ENCODE measurements around the gene CDKN2C.
"Not testable (repeated sequence)": the region's sequence is repeated elsewhere in the genome, so short reads cannot be mapped to it uniquely, and the experiment has no call there.

The CDKN2C gene

GRCh38 chr1:50950396-50950795, 19.6 kb upstream of the CDKN2C start:
- no peak for DNase-seq
- no peak overlapping the region for H3K27ac Mint-ChIP-seq
- H3K4me3 Mint-ChIP-seq = no peak overlapping the region
- H3K4me1 Mint-ChIP-seq = peaks cover 38% of the 10 kb centered on the region
- no peak for ATAC-seq
- no peaks in the 10 kb centered on the region for H3K27me3 Mint-ChIP-seq
- H3K9me3 Mint-ChIP-seq = no peaks in the 10 kb centered on the region

GRCh38 chr1:50952566-50952965, 17.5 kb upstream of the CDKN2C start:
- H3K27ac Mint-ChIP-seq, H3K4me3 Mint-ChIP-seq, H3K9me3 Mint-ChIP-seq, DNase-seq, H3K27me3 Mint-ChIP-seq, ATAC-seq: not testable (repeated sequence)
- peaks cover 40% of the 10 kb centered on the region for H3K4me1 Mint-ChIP-seq

- H3K27ac Mint-ChIP-seq = no peak overlapping the region
- no peak for ATAC-seq
- peaks cover 29% of the 10 kb centered on the region for H3K4me1 Mint-ChIP-seq
- H3K4me3 Mint-ChIP-seq = no peak overlapping the region
- DNase-seq = no peak
- H3K9me3 Mint-ChIP-seq = no peaks in the 10 kb centered on the region
- H3K27me3 Mint-ChIP-seq = no peaks in the 10 kb centered on the region
These were observed 14.9 kb upstream of the CDKN2C start for GRCh38 chr1:50955116-50955515.

- H3K27me3 Mint-ChIP-seq = no peaks in the 10 kb centered on the region
- H3K4me1 Mint-ChIP-seq = peaks cover 31% of the 10 kb centered on the region
- no peak for DNase-seq
- H3K27ac Mint-ChIP-seq = peak overlapping the region; percentile 12 to 66
- H3K4me3 Mint-ChIP-seq = peak overlapping the region; percentile 79 to 90
- no peaks in the 10 kb centered on the region for H3K9me3 Mint-ChIP-seq
- ATAC-seq = peak; percentile 48
These were observed 10.6 kb upstream of the CDKN2C start for GRCh38 chr1:50959303-50959912.

DNA sequence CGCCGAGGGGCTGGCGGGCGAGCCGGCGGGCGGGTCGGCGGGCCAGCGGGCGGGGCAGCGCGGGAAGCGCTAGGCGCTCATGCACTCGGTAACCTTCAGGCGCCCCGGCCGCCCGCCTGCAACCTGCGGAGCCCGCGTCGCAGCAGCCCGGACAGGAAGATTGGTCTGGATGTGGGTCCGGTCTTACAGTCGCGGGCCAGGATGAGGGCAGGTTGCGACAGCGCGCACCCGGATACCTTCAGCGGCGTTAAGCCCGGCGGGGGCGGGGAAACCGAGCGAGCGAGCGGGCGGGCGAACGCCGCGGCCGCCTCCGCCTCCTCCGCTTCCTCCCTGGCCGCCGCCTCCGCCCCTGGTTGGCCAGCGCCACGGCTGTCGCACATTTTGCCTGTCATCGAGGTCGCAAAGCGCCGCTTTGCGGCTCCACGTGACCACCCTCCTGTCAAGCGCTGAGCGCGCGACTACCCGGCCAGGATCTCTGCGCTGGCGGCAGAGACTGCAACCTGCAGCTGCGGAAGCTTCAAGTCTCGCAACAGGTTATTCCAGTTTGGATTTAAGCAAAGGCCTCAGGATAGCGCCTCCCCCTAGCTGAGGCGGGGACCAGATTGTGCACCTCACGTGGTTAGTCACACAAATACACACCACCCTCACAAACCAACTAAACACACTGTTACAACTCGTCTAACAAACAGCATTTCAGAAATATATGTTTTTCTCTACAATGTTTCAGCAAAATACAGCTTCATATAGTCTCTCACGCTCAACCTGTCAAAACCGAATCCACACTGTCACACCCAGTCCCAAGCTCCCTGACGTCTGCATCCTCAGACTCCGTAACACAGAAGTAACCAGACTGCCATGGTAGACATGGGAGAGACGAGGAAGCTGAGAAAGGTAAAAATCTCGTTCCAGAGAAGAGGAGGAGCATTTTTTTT, 9.9 kb upstream of the CDKN2C start, which contains the start of gene FAF1:
Gene FAF1, minus strand, starts transcription at position 355 of the 932 bp plus-strand sequence. CDS start 456 bp downstream, outside the sequence.
- Mint-ChIP-seq H3K9me3 (no peaks in the 10 kb centered on the region), H3K27ac (peak within 1 kb of the TSS; percentile 79 to 97), H3K4me3 (peak within 1 kb of the TSS; percentile 79 to 90), H3K27me3 (no peaks in the 10 kb centered on the region), H3K4me1 (peaks cover 24% of the 10 kb centered on the region)
- DNase-seq = peak; percentile 97 to 98
- ATAC-seq = peak; percentile 94

- Mint-ChIP-seq H3K4me1 (peaks cover 17% of the 10 kb centered on the region), H3K27me3 (no peaks in the 10 kb centered on the region), H3K27ac (no peak overlapping the region), H3K9me3 (no peaks in the 10 kb centered on the region), H3K4me3 (no peak overlapping the region)
- no peak for ATAC-seq
- DNase-seq = no peak
These were observed 5.2 kb upstream of the CDKN2C start for GRCh38 chr1:50964863-50965262.

DNA sequence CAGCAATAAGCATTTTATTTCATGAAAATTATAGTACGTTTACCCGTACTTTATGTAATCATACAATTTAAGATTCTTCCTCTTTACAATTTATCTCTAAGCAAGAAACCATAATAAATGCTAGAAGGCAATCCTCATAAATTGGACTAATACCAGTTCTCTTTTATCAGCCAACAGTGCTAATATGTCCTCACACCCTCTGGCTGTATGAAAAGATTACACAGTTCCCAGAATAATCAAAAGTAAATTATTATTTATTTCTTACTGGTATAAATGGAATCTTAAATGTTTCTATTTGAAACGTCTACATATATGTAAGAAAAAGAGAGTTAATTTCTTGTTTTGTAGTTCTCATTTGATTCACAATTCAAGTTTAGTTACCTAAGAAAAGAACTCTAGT, 3.1 kb upstream of the CDKN2C start:
- peaks cover 23% of the 10 kb centered on the region for H3K4me1 Mint-ChIP-seq
- H3K27ac Mint-ChIP-seq = no peak overlapping the region
- H3K27me3 Mint-ChIP-seq = no peaks in the 10 kb centered on the region
- H3K4me3 Mint-ChIP-seq = peak overlapping the region in 1 of 2 donors; percentile 97
- no peak for DNase-seq
- ATAC-seq = no peak
- H3K9me3 Mint-ChIP-seq = no peaks in the 10 kb centered on the region

- DNase-seq (no peak), ATAC-seq (no peak)
- Mint-ChIP-seq H3K9me3 (no peaks in the 10 kb centered on the region), H3K27me3 (no peaks in the 10 kb centered on the region), H3K4me3 (peak overlapping the region; percentile 96 to 97), H3K4me1 (peaks cover 23% of the 10 kb centered on the region), H3K27ac (peak overlapping the region; percentile 85 to 96)
These were observed 2.5 kb upstream of the CDKN2C start for GRCh38 chr1:50967416-50968157.

GRCh38 chr1:50968158-50968820, 1.8 kb upstream of the CDKN2C start:
- ATAC-seq = peak; percentile 86
- H3K9me3 Mint-ChIP-seq = no peaks in the 10 kb centered on the region
- peak overlapping the region; percentile 96 to 98 for H3K27ac Mint-ChIP-seq

DNA sequence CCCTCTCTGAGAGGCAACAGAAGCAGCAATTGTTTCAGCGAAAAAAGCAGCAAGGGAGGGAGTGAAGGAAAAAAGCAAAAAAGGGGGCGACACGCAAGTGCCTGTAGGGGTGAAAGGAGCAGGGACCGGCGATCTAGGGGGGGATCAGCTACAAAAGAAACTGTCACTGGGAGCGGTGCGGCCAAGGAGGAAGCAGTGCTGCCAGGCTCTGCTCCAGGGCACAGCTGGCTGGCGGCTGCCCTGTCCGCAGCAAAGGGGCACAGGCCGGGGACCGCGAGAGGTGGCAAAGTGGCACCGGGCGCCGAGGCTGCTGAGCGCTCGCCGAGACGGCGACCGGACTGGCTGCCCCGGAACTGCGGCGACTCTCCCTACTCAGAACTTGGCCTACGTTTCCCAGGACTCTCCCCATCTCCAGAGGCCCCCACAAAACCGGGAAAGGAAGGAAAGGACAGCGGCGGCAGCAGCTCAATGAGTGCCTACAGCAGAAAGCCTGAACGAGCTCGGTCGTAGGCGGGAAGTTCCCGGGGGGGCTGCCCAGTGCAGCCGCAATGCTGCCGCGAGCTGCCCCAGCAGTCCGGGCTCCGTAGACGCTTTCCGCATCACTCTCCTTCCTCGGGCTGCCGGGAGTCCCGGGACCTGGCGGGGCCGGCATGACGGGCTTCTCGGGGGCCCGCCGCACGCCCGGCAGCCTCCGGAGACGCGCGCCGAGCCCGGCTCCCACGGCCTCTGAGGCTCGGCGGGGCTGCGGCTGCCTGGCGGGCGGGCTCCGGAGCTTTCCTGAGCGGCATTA, 1.0 kb upstream of the CDKN2C start:
- Mint-ChIP-seq H3K9me3 (no peaks in the 10 kb centered on the region), H3K4me3 (peak overlapping the region; percentile 96 to 97), H3K27ac (peak overlapping the region; percentile 90 to 98), H3K27me3 (peaks cover 9% of the 10 kb centered on the region), H3K4me1 (peaks cover 23% of the 10 kb centered on the region)
- DNase-seq = peak; percentile 62 to 64
- ATAC-seq = peak; percentile 52

More at GRCh38 chr1:50968158-50968820, 1.8 kb upstream of the CDKN2C start:
- Mint-ChIP-seq H3K27me3 (peaks cover 2% of the 10 kb centered on the region), H3K4me1 (peaks cover 23% of the 10 kb centered on the region), H3K4me3 (peak overlapping the region; percentile 96 to 97)
- DNase-seq = peak; percentile 82

DNA sequence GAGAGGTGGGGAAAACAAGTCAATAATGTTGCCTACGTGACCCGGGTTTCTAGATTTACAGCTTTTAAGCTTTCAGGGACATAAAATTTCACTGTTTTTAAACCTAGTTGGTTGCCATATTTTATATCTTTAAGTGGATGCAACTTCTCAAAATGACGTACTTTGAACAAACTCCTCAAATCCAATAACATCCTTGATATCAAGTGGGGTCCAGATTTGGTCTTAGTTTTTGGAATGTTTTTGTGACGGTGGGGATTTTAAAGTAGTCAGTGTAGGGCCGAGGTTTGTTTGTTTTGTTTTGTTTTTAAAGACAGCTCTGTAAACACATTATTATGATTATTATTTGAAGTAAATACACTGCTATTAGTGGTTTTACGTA, 453 bp downstream of the CDKN2C start:
- Mint-ChIP-seq H3K27ac (peak overlapping the region; percentile 24 to 96), H3K27me3 (peaks cover 19% of the 10 kb centered on the region), H3K4me1 (peaks cover 23% of the 10 kb centered on the region), H3K9me3 (no peaks in the 10 kb centered on the region), H3K4me3 (peak overlapping the region; percentile 96 to 97)
- no peak for ATAC-seq
- no peak for DNase-seq

- DNase-seq (no peak), ATAC-seq (no peak)
- no peaks in the 10 kb centered on the region for H3K9me3 Mint-ChIP-seq
- H3K4me1 Mint-ChIP-seq = peaks cover 24% of the 10 kb centered on the region
- H3K4me3 Mint-ChIP-seq = peak overlapping the region; percentile 96 to 97
- H3K27me3 Mint-ChIP-seq = peaks cover 19% of the 10 kb centered on the region
- H3K27ac Mint-ChIP-seq = no peak overlapping the region
These were observed 1.0 kb downstream of the CDKN2C start for GRCh38 chr1:50970931-50971582.

DNA sequence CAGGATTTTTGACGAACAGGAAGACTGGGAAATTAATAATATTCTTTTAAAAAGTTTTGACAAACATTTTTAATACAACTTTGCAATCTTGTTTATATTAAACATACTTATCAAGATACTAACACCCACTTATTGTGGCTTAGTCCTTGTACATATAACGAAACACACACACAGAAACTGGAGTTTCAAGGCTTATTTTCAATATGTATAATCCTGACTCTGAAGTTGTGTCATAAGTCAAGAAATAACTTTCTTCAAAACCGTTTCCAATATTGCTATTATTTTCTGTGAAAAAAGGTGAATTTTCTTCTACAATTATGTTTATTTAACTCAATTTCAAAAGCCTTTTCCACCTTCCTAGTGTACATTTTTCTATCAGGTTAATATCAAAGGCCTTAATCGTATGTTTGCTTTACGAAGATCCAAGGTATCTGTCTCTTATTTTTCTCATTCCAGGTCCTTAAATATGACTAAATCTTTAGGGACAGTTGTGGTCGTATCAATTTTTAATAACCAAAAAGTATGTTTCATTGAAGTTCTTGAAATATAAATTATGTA, 1.8 kb downstream of the CDKN2C start:
- Mint-ChIP-seq H3K27ac (no peak overlapping the region), H3K9me3 (no peaks in the 10 kb centered on the region), H3K4me3 (peak overlapping the region; percentile 35 to 97), H3K27me3 (peaks cover 27% of the 10 kb centered on the region), H3K4me1 (peaks cover 31% of the 10 kb centered on the region)
- DNase-seq (no peak), ATAC-seq (no peak)

GRCh38 chr1:50972766-50973165, 2.7 kb downstream of the CDKN2C start:
- H3K27ac Mint-ChIP-seq = no peak overlapping the region
- H3K9me3 Mint-ChIP-seq = no peaks in the 10 kb centered on the region
- peaks cover 27% of the 10 kb centered on the region for H3K4me1 Mint-ChIP-seq
- no peak for DNase-seq
- no peak for ATAC-seq
- peaks cover 28% of the 10 kb centered on the region for H3K27me3 Mint-ChIP-seq
- no peak overlapping the region for H3K4me3 Mint-ChIP-seq
